Sigmoid colon (tissue), 7 donors: ENCODE results near the gene VAMP8. TPM values are rescaled to one million over a fixed set of nuclear protein-coding genes. Genes with fewer than 3 reads are reported as not detected.

Experiments used
- DNase-seq: peaks from one replicate; pipeline ENCODE4 v3.0.0-alpha.2; 2019
- H3K27ac ChIP-seq, 4 donors: fragments of 200-600 bp; sonication (generic); one replicate each; pipeline ENCODE4 v1.5.1; 2016 to 2019; ENCODE audit warnings: mild to moderate bottlenecking in 1 of 4
- H3K27me3 ChIP-seq, 3 donors: fragments of 200-600 bp; sonication (generic); one replicate each; pipeline ENCODE4 v1.5.1; 2019; ENCODE audit warnings: mild to moderate bottlenecking in 1 of 3
- H3K36me3 ChIP-seq, 4 donors: fragments of 200-600 bp; sonication (generic); one replicate each; pipeline ENCODE4 v1.5.1; 2016 to 2019
- H3K4me1 ChIP-seq, 4 donors: fragments of 200-600 bp; sonication (generic); one replicate each; pipeline ENCODE4 v1.5.1; 2017 to 2019
- H3K4me3 ChIP-seq, 4 donors: fragments of 200-600 bp; sonication (generic); one replicate each; pipeline ENCODE4 v1.5.1; 2017 to 2019; ENCODE audit warnings: mild to moderate bottlenecking in 2 of 4, moderate library complexity in 1 of 4
- H3K9me3 ChIP-seq, 4 donors: fragments of 200-600 bp in 3 of 4; sonication (generic) in 3 of 4; one replicate each; pipeline versions ENCODE4 v1.5.1 to v1.6.1; 2013 to 2019
- CTCF ChIP-seq, 4 experiments: fragments of 450-650 bp in 3 of 4; fragments of 200-600 bp in 1 of 4; IDR thresholded peaks; one replicate each; pipeline ENCODE4 v1.5.1; 2016 to 2019; ENCODE audit warnings: antibody characterized with exemption in 4 of 4, mild to moderate bottlenecking in 3 of 4, moderate library complexity in 2 of 4
- EP300 ChIP-seq, 4 donors: sonication (generic); formaldehyde crosslinking; IDR thresholded peaks; one replicate each; pipeline ENCODE4 v1.6.1; 2017; ENCODE audit warnings: antibody characterized with exemption in 4 of 4
- POLR2A ChIP-seq, 2 donors: fragments of 450-650 bp; IDR thresholded peaks; one replicate each; pipeline ENCODE4 v1.6.1; 2016; ENCODE audit warnings: antibody characterized with exemption in 2 of 2, mild to moderate bottlenecking in 2 of 2, moderate library complexity in 2 of 2
- POLR2AphosphoS5 ChIP-seq, 4 donors: sonication (generic); formaldehyde crosslinking; IDR thresholded peaks; one replicate each; pipeline ENCODE4 v1.6.1; 2017; ENCODE audit warnings: antibody characterized with exemption in 4 of 4
- WGBS, 2 donors: extraction: QIAGEN DNeasy Blood & Tissue Kit; methylation state at CpG; one replicate each; pipeline ENCODE4 v1.1.7; 2013; 5-methylcytosine and 5-hydroxymethylcytosine counted together
- intact Hi-C: fragments of 100-400 bp; cut with DNase I; formaldehyde crosslinking; loops from one replicate; pipeline ENCODE4 v1.15.1; 2023
- polyA plus RNA-seq, 3 donors: library from polyadenylated mRNA; stranded (reverse); fragments of 200-250 nt; gene quantifications; one replicate each; pipeline ENCODE4 v1.2.3, GENCODE V29; 2013
- total RNA-seq, 4 donors: library from RNA; depleted of rRNA; stranded (reverse); fragments of >200 nt; gene quantifications; one replicate each; pipeline ENCODE4 v1.1.0, GENCODE V29; 2016
- donor health status: healthy with polysubstance abuse.
- donor health status: Bipolar disorder and iron deficiency.
- donor health status: healthy.

VAMP8 gene
- total and polyA plus RNA-seq, 7 donors: 1.9 to 941 (median 33.3) TPM

- Histone ChIP-seq H3K36me3 (peaks cover 16 to 24% (median 17%) of the 10 kb centered on the region in 4 donors), H3K9me3 (no peaks in the 10 kb centered on the region), H3K27me3 (no peaks in the 10 kb centered on the region), H3K27ac (peak overlapping the region; percentile 99 to 100 (median 99)), H3K4me3 (peak overlapping the region; percentile 91 to 96 (median 96)), H3K4me1 (peaks cover 0 to 42% (median 41%) of the 10 kb centered on the region in 4 donors)
- peak; percentile 84 for DNase-seq
- WGBS, 2 donors: 1 to 2% methylated on average over 35 of the region's 35 CpGs
- intact Hi-C loops: loop anchor here (1.0 to 2.0 kb wide), 2 partner anchors 101 to 117 kb away; no protein-coding TSS in a partner anchor
- TF ChIP-seq EP300 (IDR thresholded peaks at IDR 0.05): peak in 2 of 4 donors; percentile 33 to 44
- peak; percentile 30 to 34 for TF ChIP-seq POLR2A (IDR thresholded peaks at IDR 0.05)
- peak; percentile 61 to 84 (median 70) for TF ChIP-seq POLR2AphosphoS5 (IDR thresholded peaks at IDR 0.05)
- TF ChIP-seq CTCF (IDR thresholded peaks at IDR 0.05): no peak
Observed at GRCh38 chr2:85537600-85538506, 39.5 kb upstream of the VAMP8 start.

GRCh38 chr2:85538507-85539360 lies 38.7 kb upstream of the VAMP8 start, which contains the start of gene MAT2A:
Gene MAT2A (plus strand): TSS chr2:85539168. CDS start chr2:85539288, 120 bp downstream.
- Histone ChIP-seq H3K4me1 (peaks cover 0 to 51% (median 50%) of the 10 kb centered on the region in 4 donors), H3K4me3 (peak within 1 kb of the TSS; percentile 91 to 96 (median 96)), H3K9me3 (no peaks in the 10 kb centered on the region), H3K27ac (peak within 1 kb of the TSS; percentile 99 to 100 (median 99)), H3K27me3 (no peaks in the 10 kb centered on the region), H3K36me3 (peaks cover 23 to 33% (median 26%) of the 10 kb centered on the region in 4 donors)
- TF ChIP-seq EP300 (IDR thresholded peaks at IDR 0.05): no peak
- TF ChIP-seq POLR2AphosphoS5 (IDR thresholded peaks at IDR 0.05): peak; percentile 98 to 99 (median 98)
- TF ChIP-seq POLR2A (IDR thresholded peaks at IDR 0.05): peak; percentile 96 to 97
- TF ChIP-seq CTCF (IDR thresholded peaks at IDR 0.05): peak; percentile 68 to 83 (median 78)
- intact Hi-C loops: loop anchor here (1.0 to 2.0 kb wide), 2 partner anchors 118 to 184 kb away; partner anchors contain the start of genes ELMOD3 and RETSAT
- 0% methylated on average over 92 of the region's 92 CpGs for WGBS, 2 donors
- DNase-seq: peak; percentile 97

- TF ChIP-seq POLR2AphosphoS5 (IDR thresholded peaks at IDR 0.05): peak; percentile 76 to 84 (median 80)
- TF ChIP-seq POLR2A (IDR thresholded peaks at IDR 0.05): peak in 1 of 2 donors; percentile 24
- peak in 1 of 4 donors; percentile 20 for TF ChIP-seq EP300 (IDR thresholded peaks at IDR 0.05)
- TF ChIP-seq CTCF (IDR thresholded peaks at IDR 0.05): no peak
- peaks cover 30 to 41% (median 34%) of the 10 kb centered on the region in 4 donors for H3K36me3 ChIP-seq
- DNase-seq: peak; percentile 88
- peak overlapping the region; percentile 91 to 96 (median 96) for H3K4me3 ChIP-seq
- 0 to 1% methylated on average over 67 of the region's 67 CpGs for WGBS, 2 donors
- no peaks in the 10 kb centered on the region for H3K9me3 ChIP-seq
- peak overlapping the region; percentile 99 to 100 (median 99) for H3K27ac ChIP-seq
- H3K27me3 ChIP-seq: no peaks in the 10 kb centered on the region
- intact Hi-C loops: loop anchor here (1.0 to 2.0 kb wide), 3 partner anchors 21 to 185 kb away; partner anchors contain the start of genes ELMOD3, GGCX and RETSAT
- H3K4me1 ChIP-seq: peaks cover 0 to 58% (median 57%) of the 10 kb centered on the region in 4 donors
Observed at GRCh38 chr2:85539361-85540132, 37.8 kb upstream of the VAMP8 start.
